OCI-LY7 (cell line): Measurements from ENCODE around the gene UNC50.

ENCODE experiments used
- EZH2phosphoT487 ChIP-seq: fragments of 200-600 bp; sonication (generic); IDR thresholded peaks from 2 replicates; pipeline ENCODE4 v1.6.1; 2018; ENCODE audit warnings: low read depth, borderline replicate concordance, mild to moderate bottlenecking, mixed run types, antibody characterized with exemption, low read length, moderate library complexity, mixed read lengths
- TF ChIP-seq, protein P1 (sequence below): fragments of 200-600 bp; sonication (generic); conservative IDR thresholded peaks from 2 replicates; pipeline ENCODE4 v1.5.1; 2014; ENCODE audit warnings: mild to moderate bottlenecking, antibody characterized with exemption, low read length, moderate library complexity, mixed read lengths

DNA sequence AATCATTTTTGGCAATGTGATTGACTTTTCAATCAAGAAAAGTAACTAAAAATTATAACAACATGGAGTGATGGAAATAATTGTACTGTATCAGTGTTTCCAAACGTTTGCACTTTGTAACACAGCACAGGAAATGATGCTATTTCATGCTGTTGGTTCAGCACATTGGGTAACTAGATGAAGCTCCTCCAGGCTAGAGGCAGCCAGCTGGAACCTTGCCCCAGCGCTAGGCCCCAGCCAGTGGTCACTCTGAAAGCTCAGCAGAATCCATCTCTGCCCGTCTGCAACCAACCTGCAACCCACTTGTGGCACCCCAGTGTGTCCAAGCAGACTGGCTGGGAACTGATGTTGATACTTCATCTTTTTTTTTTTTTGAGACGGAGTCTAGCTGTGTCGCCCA, 15.3 kb downstream of the UNC50 start:
- TF ChIP-seq, protein P1, sequence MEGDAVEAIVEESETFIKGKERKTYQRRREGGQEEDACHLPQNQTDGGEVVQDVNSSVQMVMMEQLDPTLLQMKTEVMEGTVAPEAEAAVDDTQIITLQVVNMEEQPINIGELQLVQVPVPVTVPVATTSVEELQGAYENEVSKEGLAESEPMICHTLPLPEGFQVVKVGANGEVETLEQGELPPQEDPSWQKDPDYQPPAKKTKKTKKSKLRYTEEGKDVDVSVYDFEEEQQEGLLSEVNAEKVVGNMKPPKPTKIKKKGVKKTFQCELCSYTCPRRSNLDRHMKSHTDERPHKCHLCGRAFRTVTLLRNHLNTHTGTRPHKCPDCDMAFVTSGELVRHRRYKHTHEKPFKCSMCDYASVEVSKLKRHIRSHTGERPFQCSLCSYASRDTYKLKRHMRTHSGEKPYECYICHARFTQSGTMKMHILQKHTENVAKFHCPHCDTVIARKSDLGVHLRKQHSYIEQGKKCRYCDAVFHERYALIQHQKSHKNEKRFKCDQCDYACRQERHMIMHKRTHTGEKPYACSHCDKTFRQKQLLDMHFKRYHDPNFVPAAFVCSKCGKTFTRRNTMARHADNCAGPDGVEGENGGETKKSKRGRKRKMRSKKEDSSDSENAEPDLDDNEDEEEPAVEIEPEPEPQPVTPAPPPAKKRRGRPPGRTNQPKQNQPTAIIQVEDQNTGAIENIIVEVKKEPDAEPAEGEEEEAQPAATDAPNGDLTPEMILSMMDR, result no peak
- no peak for TF ChIP-seq EZH2phosphoT487
